Panc1 (cell line): Measurements from ENCODE around the gene FAM163B.

ENCODE experiments used
- SIN3A ChIP-seq: IDR thresholded peaks from 2 replicates; pipeline ENCODE4 v1.6.1; 2012; ENCODE audit warnings: low read depth, mild to moderate bottlenecking, low read length, moderate library complexity, borderline replicate concordance; ENCODE audit not compliant: insufficient read depth
- TF ChIP-seq, protein P1 (sequence below): fragments of 450-650 bp; IDR thresholded peaks from 2 replicates; pipeline ENCODE4 v1.5.1; 2017; ENCODE audit warnings: mild to moderate bottlenecking
- TF ChIP-seq, protein P2 (sequence below), 2 experiments: IDR thresholded peaks; 2 replicates each; pipeline ENCODE4 v1.6.1; 2011 to 2012; ENCODE audit warnings: low read depth in 2 of 2, control low read depth in 1 of 2, low read length in 1 of 2, mild to moderate bottlenecking in 1 of 2, moderate library complexity in 1 of 2; ENCODE audit not compliant: insufficient read depth in 1 of 2

DNA sequence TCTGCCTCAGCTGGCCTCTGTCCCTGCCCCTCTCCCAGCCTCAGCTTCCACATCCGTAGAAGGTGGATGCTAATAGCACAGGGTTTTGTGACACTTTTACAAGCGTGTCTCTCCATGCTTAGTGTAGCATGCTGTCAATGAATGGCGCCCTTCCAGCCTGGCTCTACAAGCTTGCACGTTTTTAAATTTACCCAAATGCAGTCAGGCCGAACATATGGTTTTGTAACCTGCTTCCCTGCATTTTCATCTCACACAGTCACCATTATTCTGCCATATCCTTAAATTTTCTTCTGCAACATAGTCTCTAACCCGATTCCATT lies 28.8 kb downstream of the FAM163B start:
- TF ChIP-seq, protein P1, sequence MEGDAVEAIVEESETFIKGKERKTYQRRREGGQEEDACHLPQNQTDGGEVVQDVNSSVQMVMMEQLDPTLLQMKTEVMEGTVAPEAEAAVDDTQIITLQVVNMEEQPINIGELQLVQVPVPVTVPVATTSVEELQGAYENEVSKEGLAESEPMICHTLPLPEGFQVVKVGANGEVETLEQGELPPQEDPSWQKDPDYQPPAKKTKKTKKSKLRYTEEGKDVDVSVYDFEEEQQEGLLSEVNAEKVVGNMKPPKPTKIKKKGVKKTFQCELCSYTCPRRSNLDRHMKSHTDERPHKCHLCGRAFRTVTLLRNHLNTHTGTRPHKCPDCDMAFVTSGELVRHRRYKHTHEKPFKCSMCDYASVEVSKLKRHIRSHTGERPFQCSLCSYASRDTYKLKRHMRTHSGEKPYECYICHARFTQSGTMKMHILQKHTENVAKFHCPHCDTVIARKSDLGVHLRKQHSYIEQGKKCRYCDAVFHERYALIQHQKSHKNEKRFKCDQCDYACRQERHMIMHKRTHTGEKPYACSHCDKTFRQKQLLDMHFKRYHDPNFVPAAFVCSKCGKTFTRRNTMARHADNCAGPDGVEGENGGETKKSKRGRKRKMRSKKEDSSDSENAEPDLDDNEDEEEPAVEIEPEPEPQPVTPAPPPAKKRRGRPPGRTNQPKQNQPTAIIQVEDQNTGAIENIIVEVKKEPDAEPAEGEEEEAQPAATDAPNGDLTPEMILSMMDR, result no peak
- TF ChIP-seq SIN3A, result no peak
- TF ChIP-seq, protein P2, sequence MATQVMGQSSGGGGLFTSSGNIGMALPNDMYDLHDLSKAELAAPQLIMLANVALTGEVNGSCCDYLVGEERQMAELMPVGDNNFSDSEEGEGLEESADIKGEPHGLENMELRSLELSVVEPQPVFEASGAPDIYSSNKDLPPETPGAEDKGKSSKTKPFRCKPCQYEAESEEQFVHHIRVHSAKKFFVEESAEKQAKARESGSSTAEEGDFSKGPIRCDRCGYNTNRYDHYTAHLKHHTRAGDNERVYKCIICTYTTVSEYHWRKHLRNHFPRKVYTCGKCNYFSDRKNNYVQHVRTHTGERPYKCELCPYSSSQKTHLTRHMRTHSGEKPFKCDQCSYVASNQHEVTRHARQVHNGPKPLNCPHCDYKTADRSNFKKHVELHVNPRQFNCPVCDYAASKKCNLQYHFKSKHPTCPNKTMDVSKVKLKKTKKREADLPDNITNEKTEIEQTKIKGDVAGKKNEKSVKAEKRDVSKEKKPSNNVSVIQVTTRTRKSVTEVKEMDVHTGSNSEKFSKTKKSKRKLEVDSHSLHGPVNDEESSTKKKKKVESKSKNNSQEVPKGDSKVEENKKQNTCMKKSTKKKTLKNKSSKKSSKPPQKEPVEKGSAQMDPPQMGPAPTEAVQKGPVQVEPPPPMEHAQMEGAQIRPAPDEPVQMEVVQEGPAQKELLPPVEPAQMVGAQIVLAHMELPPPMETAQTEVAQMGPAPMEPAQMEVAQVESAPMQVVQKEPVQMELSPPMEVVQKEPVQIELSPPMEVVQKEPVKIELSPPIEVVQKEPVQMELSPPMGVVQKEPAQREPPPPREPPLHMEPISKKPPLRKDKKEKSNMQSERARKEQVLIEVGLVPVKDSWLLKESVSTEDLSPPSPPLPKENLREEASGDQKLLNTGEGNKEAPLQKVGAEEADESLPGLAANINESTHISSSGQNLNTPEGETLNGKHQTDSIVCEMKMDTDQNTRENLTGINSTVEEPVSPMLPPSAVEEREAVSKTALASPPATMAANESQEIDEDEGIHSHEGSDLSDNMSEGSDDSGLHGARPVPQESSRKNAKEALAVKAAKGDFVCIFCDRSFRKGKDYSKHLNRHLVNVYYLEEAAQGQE (IDR thresholded peaks at IDR 0.05; ENCODE audit: insufficient read depth in 1 of 2, low read depth in 2 of 2, low read length in 1 of 2), result no peak
